Liver (tissue), 9 donors: Measurements from ENCODE around the gene CASQ2. TPM values are rescaled to one million over a fixed set of nuclear protein-coding genes. Genes with fewer than 3 reads are reported as not detected.

Experiments used
- DNase-seq: peaks from one replicate; pipeline ENCODE4 v3.0.0-alpha.2; 2017; ENCODE audit warnings: low spot score
- H3K27ac ChIP-seq, 2 donors: one replicate each; pipeline ENCODE4 v1.7.0; 2013; ENCODE audit warnings: inconsistent platforms in 2 of 2, low read length in 2 of 2, control low read depth in 1 of 2, low read depth in 1 of 2, mild to moderate bottlenecking in 1 of 2
- H3K27me3 ChIP-seq, 4 donors: one replicate each; pipeline versions ENCODE4 v1.6.1 to v1.7.0; 2013; ENCODE audit warnings: low read length in 3 of 4, inconsistent platforms in 1 of 4, mild to moderate bottlenecking in 1 of 4, moderate library complexity in 1 of 4; ENCODE audit not compliant: control insufficient read depth in 4 of 4, insufficient read depth in 4 of 4
- H3K36me3 ChIP-seq, 4 donors: one replicate each; pipeline versions ENCODE4 v1.6.1 to v1.7.0; 2013; ENCODE audit warnings: low read length in 3 of 4, mild to moderate bottlenecking in 3 of 4, low read depth in 1 of 4, moderate library complexity in 1 of 4; ENCODE audit not compliant: control insufficient read depth in 4 of 4, insufficient read depth in 3 of 4
- H3K4me1 ChIP-seq, 4 donors: one replicate each; pipeline versions ENCODE4 v1.6.1 to v1.7.0; 2013; ENCODE audit warnings: low read length in 3 of 4, mild to moderate bottlenecking in 3 of 4, moderate library complexity in 1 of 4; ENCODE audit not compliant: control insufficient read depth in 4 of 4, insufficient read depth in 4 of 4
- H3K4me3 ChIP-seq, 3 donors: one replicate each; pipeline versions ENCODE4 v1.6.1 to v1.7.0; 2013; ENCODE audit warnings: low read length in 3 of 3, control low read depth in 1 of 3, low read depth in 1 of 3, mild to moderate bottlenecking in 1 of 3
- H3K9ac ChIP-seq, 2 donors: one replicate each; pipeline ENCODE4 v1.7.0; 2013; ENCODE audit warnings: low read length in 2 of 2, mild to moderate bottlenecking in 2 of 2, moderate library complexity in 2 of 2, control low read depth in 1 of 2, low read depth in 1 of 2
- H3K9me3 ChIP-seq, 4 donors: one replicate each; pipeline versions ENCODE4 v1.6.1 to v1.7.0; 2013; ENCODE audit warnings: low read length in 3 of 4; ENCODE audit not compliant: control insufficient read depth in 4 of 4
- EGR1 ChIP-seq, 2 donors: IDR thresholded peaks; 2 replicates each; pipeline ENCODE4 v1.6.1; 2016 to 2018; ENCODE audit warnings: antibody characterized with exemption in 2 of 2, low read depth in 2 of 2
- GABPA ChIP-seq, 2 donors: IDR thresholded peaks in 1 of 2; conservative IDR thresholded peaks in 1 of 2; 2 replicates each; pipeline ENCODE4 v1.6.1; 2016; ENCODE audit warnings: antibody characterized with exemption in 2 of 2, mild to moderate bottlenecking in 1 of 2, moderate library complexity in 1 of 2
- NR2F2 ChIP-seq: IDR thresholded peaks from 2 replicates; pipeline ENCODE4 v1.6.1; 2016; ENCODE audit warnings: antibody characterized with exemption
- REST ChIP-seq: IDR thresholded peaks from 2 replicates; pipeline ENCODE4 v1.6.1; 2016; ENCODE audit warnings: antibody characterized with exemption, mild to moderate bottlenecking
- RXRA ChIP-seq, 2 donors: IDR thresholded peaks; 2 replicates each; pipeline ENCODE4 v1.6.1; 2017 to 2018; ENCODE audit warnings: antibody characterized with exemption in 2 of 2, mild to moderate bottlenecking in 1 of 2
- YY1 ChIP-seq: IDR thresholded peaks from 2 replicates; pipeline ENCODE4 v1.6.1; 2016; ENCODE audit warnings: antibody characterized with exemption, mild to moderate bottlenecking
- WGBS: extraction: QIAGEN DNeasy Blood & Tissue Kit; methylation state at CpG from one replicate; pipeline ENCODE4 v1.1.7; 2013; 5-methylcytosine and 5-hydroxymethylcytosine counted together
- polyA plus RNA-seq, 2 donors: library from polyadenylated mRNA; stranded (reverse) in 1 of 2; unstranded in 1 of 2; fragments of 200-250 nt in 1 of 2; fragments of >200 nt in 1 of 2; fragmentation: Nextera tagmentation in 1 of 2; extraction: Ambion mirVana in 1 of 2; gene quantifications; one replicate each; pipeline versions ENCODE4 v1.2.1 to v1.2.3, GENCODE V29; 2013 to 2015
- total RNA-seq, 2 donors: library from RNA; depleted of rRNA; stranded (reverse); fragments of >200 nt; gene quantifications; one replicate each; pipeline ENCODE4 v1.2.3, GENCODE V29; 2014
- TF ChIP-seq, protein P1 (sequence below): IDR thresholded peaks from 2 replicates; pipeline ENCODE4 v1.6.1; 2016; ENCODE audit warnings: antibody characterized with exemption
- TF ChIP-seq, protein P2 (sequence below): fragments of 150-350 bp; IDR thresholded peaks from 2 replicates; pipeline ENCODE4 v1.5.1; 2017; ENCODE audit warnings: improper control_type of control experiment, low read depth, low read length; ENCODE audit not compliant: missing input control
- TF ChIP-seq, protein P3 (sequence below): IDR thresholded peaks from 2 replicates; pipeline ENCODE4 v1.6.1; 2016; ENCODE audit warnings: antibody characterized with exemption
- donor health status: healthy.
- donor health status: healthy.
- donor health status: healthy.
- donor health status: healthy.
- donor health status: healthy.

The CASQ2 gene
- total and polyA plus RNA-seq, 4 donors, result 0.33 to 1.1 TPM; not detected in 2

GRCh38 chr1:115670476-115671175, 97.9 kb downstream of the CASQ2 start:
- Histone ChIP-seq H3K9me3 (no peaks in the 10 kb centered on the region), H3K27ac (no peak overlapping the region), H3K4me3 (no peak overlapping the region), H3K27me3 (no peaks in the 10 kb centered on the region), H3K4me1 (no peaks in the 10 kb centered on the region), H3K36me3 (peaks cover 0 to 8% (median 5%) of the 10 kb centered on the region in 4 donors), H3K9ac (no peak overlapping the region)
- TF ChIP-seq GABPA (IDR thresholded peaks at IDR 0.05 in 1 of 2, conservative IDR thresholded peaks at IDR 0.05 in 1 of 2) (no peak), NR2F2 (no peak), YY1 (no peak), REST (no peak), RXRA (IDR thresholded peaks at IDR 0.05) (no peak), EGR1 (IDR thresholded peaks at IDR 0.05; ENCODE audit: low read depth in 2 of 2) (no peak)
- TF ChIP-seq, protein P1, sequence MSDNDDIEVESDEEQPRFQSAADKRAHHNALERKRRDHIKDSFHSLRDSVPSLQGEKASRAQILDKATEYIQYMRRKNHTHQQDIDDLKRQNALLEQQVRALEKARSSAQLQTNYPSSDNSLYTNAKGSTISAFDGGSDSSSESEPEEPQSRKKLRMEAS, result no peak
- TF ChIP-seq, protein P2, sequence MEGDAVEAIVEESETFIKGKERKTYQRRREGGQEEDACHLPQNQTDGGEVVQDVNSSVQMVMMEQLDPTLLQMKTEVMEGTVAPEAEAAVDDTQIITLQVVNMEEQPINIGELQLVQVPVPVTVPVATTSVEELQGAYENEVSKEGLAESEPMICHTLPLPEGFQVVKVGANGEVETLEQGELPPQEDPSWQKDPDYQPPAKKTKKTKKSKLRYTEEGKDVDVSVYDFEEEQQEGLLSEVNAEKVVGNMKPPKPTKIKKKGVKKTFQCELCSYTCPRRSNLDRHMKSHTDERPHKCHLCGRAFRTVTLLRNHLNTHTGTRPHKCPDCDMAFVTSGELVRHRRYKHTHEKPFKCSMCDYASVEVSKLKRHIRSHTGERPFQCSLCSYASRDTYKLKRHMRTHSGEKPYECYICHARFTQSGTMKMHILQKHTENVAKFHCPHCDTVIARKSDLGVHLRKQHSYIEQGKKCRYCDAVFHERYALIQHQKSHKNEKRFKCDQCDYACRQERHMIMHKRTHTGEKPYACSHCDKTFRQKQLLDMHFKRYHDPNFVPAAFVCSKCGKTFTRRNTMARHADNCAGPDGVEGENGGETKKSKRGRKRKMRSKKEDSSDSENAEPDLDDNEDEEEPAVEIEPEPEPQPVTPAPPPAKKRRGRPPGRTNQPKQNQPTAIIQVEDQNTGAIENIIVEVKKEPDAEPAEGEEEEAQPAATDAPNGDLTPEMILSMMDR, result no peak
- TF ChIP-seq, protein P3, sequence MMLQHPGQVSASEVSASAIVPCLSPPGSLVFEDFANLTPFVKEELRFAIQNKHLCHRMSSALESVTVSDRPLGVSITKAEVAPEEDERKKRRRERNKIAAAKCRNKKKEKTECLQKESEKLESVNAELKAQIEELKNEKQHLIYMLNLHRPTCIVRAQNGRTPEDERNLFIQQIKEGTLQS, result no peak
- DNase-seq, result no peak
- WGBS, result 80% methylated on average over 14 of the region's 14 CpGs

- peaks cover 0 to 10% (median 7%) of the 10 kb centered on the region in 4 donors for H3K36me3 ChIP-seq
- H3K27ac ChIP-seq, result no peak overlapping the region
- 89% methylated on average over 1 of the region's 1 CpG for WGBS
- no peaks in the 10 kb centered on the region for H3K9me3 ChIP-seq
- H3K4me1 ChIP-seq, result no peaks in the 10 kb centered on the region
- no peak overlapping the region for H3K4me3 ChIP-seq
- TF ChIP-seq, protein P1, result no peak
- TF ChIP-seq, protein P2, result no peak
- DNase-seq, result no peak
- H3K27me3 ChIP-seq, result no peaks in the 10 kb centered on the region
- no peak overlapping the region for H3K9ac ChIP-seq
These were observed 98.6 kb downstream of the CASQ2 start for GRCh38 chr1:115669886-115670285.
